ENCODE data around the gene HNRNPUL1. TPM values are rescaled to one million over a fixed set of nuclear protein-coding genes. Genes with fewer than 3 reads are reported as not detected.

Gene HNRNPUL1
- total RNA-seq, 4 donors from 2014 or later, result 129 to 180 (median 150) TPM

GRCh38 chr19:41350735-41351338 lies 86.7 kb downstream of the HNRNPUL1 start:
- Histone ChIP-seq H3K27ac (peak overlapping the region in 2 of 3 donors; percentile 49 to 70), H3K9me3 (no peaks in the 10 kb centered on the region), H3K27me3 (peaks cover 3% of the 10 kb centered on the region), H3K36me3 (no peaks in the 10 kb centered on the region), H3K4me1 (peaks cover 18 to 21% of the 10 kb centered on the region in 2 donors), H3K4me3 (replicated peaks in 1 of 3) (peak overlapping the region in 2 of 3 donors; percentile 16 to 45)
- intact Hi-C loops (cut with DNase I), result loop anchor here (5.0 kb wide), 1 partner anchor 39 kb away; the partner anchor contains the start of gene CCDC97
- TF ChIP-seq CTCF (IDR thresholded peaks at IDR 0.05) (no peak), POLR2A (IDR thresholded peaks at IDR 0.05) (no peak)
- no peak for DNase-seq
- WGBS, 2 donors, result 7 to 9% methylated on average over 22 of the region's 22 CpGs

GRCh38 chr19:41351339-41352245 lies 87.4 kb downstream of the HNRNPUL1 start:
- intact Hi-C loops (cut with DNase I), result loop anchor here (5.0 kb wide), 1 partner anchor 39 kb away; the partner anchor contains the start of gene CCDC97
- WGBS, 2 donors, result 1 to 2% methylated on average over 28 to 49 of the region's 58 CpGs

GRCh38 chr19:41352279-41352608 lies 88.1 kb downstream of the HNRNPUL1 start:
- no peaks in the 10 kb centered on the region for H3K36me3 ChIP-seq
- peak overlapping the region; percentile 3 to 45 (median 33) for H3K4me3 ChIP-seq (replicated peaks in 1 of 3)
- TF ChIP-seq CTCF (IDR thresholded peaks at IDR 0.05) (no peak), POLR2A (IDR thresholded peaks at IDR 0.05) (no peak)
- intact Hi-C loops (cut with DNase I), result loop anchor here (5.0 kb wide), 1 partner anchor 40 kb away; the partner anchor contains the start of gene CCDC97
- peak overlapping the region in 2 of 3 donors; percentile 70 to 78 for H3K27ac ChIP-seq
- WGBS, 2 donors, result 0% methylated on average over 12 of the region's 12 CpGs
- no peak for DNase-seq
- H3K27me3 ChIP-seq, result peaks cover 3% of the 10 kb centered on the region
- H3K9me3 ChIP-seq, result no peaks in the 10 kb centered on the region
- H3K4me1 ChIP-seq, result peaks cover 18 to 21% of the 10 kb centered on the region in 2 donors

More at GRCh38 chr19:41351339-41352245, 87.4 kb downstream of the HNRNPUL1 start:
- no peaks in the 10 kb centered on the region for H3K9me3 ChIP-seq
- peak overlapping the region in 2 of 3 donors; percentile 49 to 70 for H3K27ac ChIP-seq
- H3K4me3 ChIP-seq (replicated peaks in 1 of 3), result peak overlapping the region in 2 of 3 donors; percentile 16 to 45
- no peak for TF ChIP-seq CTCF (IDR thresholded peaks at IDR 0.05)
- TF ChIP-seq POLR2A (IDR thresholded peaks at IDR 0.05), result no peak
- DNase-seq, result peak; percentile 28 to 35
- H3K36me3 ChIP-seq, result no peaks in the 10 kb centered on the region
- H3K27me3 ChIP-seq, result peaks cover 3% of the 10 kb centered on the region
- H3K4me1 ChIP-seq, result peaks cover 18 to 21% of the 10 kb centered on the region in 2 donors

- H3K4me3 ChIP-seq (replicated peaks in 1 of 3), result peak overlapping the region; percentile 3 to 45 (median 33)
- H3K4me1 ChIP-seq, result peaks cover 18 to 21% of the 10 kb centered on the region in 2 donors
- TF ChIP-seq CTCF (IDR thresholded peaks at IDR 0.05), result peak in 1 of 6 experiments; percentile 29
- no peak for TF ChIP-seq POLR2A (IDR thresholded peaks at IDR 0.05)
- H3K27ac ChIP-seq, result peak overlapping the region; percentile 66 to 78 (median 70)
- H3K9me3 ChIP-seq, result no peaks in the 10 kb centered on the region
- intact Hi-C loops (cut with DNase I), result loop anchor here (5.0 kb wide), 1 partner anchor 41 kb away; the partner anchor contains the start of gene CCDC97
- peaks cover 3% of the 10 kb centered on the region for H3K27me3 ChIP-seq
- H3K36me3 ChIP-seq, result no peaks in the 10 kb centered on the region
- WGBS, 2 donors, result 1 to 2% methylated on average over 27 to 33 of the region's 71 CpGs
- peak; percentile 32 to 43 for DNase-seq
These were observed 88.7 kb downstream of the HNRNPUL1 start for GRCh38 chr19:41352609-41353465.

Data from thyroid gland (tissue), 4 donors.